IPS-18a (cell line): ENCODE results near the gene OR2T12.
"Not testable (repeated sequence)": the region's sequence is repeated elsewhere in the genome, so short reads cannot be mapped to it uniquely, and the experiment has no call there.

Experiments used
- H3K27ac ChIP-seq: one replicate; pipeline ENCODE4 v1.5.1; 2013; ENCODE audit warnings: low read length
- H3K27me3 ChIP-seq: one replicate; pipeline ENCODE4 v1.6.1; 2013; ENCODE audit warnings: mild to moderate bottlenecking, low read length; ENCODE audit not compliant: control insufficient read depth, insufficient read depth
- H3K36me3 ChIP-seq: one replicate; pipeline ENCODE4 v1.6.1; 2013; ENCODE audit warnings: low read depth, low read length; ENCODE audit not compliant: control insufficient read depth
- H3K4me1 ChIP-seq: one replicate; pipeline ENCODE4 v1.6.1; 2013; ENCODE audit warnings: low read depth, low read length; ENCODE audit not compliant: control insufficient read depth
- H3K4me3 ChIP-seq: one replicate; pipeline ENCODE4 v1.5.1; 2013; ENCODE audit warnings: low read length
- H3K9ac ChIP-seq: one replicate; pipeline ENCODE4 v1.6.1; 2013; ENCODE audit warnings: mild to moderate bottlenecking, low read length, moderate library complexity
- H3K9me3 ChIP-seq: one replicate; pipeline ENCODE4 v1.6.1; 2013; ENCODE audit warnings: low read depth, low read length; ENCODE audit not compliant: control insufficient read depth

The OR2T12 gene, protein sequence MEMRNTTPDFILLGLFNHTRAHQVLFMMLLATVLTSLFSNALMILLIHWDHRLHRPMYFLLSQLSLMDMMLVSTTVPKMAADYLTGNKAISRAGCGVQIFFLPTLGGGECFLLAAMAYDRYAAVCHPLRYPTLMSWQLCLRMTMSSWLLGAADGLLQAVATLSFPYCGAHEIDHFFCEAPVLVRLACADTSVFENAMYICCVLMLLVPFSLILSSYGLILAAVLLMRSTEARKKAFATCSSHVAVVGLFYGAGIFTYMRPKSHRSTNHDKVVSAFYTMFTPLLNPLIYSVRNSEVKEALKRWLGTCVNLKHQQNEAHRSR

DNA sequence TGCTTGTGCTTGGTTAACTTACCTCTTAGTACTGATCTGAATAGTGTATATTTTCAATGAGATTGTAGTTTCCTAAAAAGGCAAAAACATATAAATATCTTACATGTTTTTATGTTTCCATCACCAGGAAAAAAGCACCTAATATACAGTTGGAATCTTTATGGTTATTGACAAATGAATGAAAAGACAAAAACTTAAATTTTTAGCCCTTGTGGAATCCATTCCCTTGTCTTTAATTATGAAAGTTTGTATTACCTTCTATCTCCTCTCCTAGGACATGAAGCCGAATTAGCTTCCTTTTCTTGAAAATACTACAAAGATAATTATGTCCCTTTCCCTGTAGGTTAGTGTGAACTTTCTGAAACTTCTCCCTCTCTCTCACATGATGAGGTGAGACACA lies at the start of gene OR2T12:
OR2T12 (minus strand) TSS at position 101 of the 400 bp plus-strand sequence. CDS start 7,846 bp downstream, outside the sequence.
- Histone ChIP-seq H3K4me1 (no peaks in the 10 kb centered on the region), H3K27ac (no peak within 1 kb of the TSS), H3K27me3 (no peaks in the 10 kb centered on the region), H3K9me3 (peaks cover 28% of the 10 kb centered on the region), H3K36me3 (no peaks in the 10 kb centered on the region), H3K9ac (no peak within 1 kb of the TSS), H3K4me3 (no peak within 1 kb of the TSS)

DNA sequence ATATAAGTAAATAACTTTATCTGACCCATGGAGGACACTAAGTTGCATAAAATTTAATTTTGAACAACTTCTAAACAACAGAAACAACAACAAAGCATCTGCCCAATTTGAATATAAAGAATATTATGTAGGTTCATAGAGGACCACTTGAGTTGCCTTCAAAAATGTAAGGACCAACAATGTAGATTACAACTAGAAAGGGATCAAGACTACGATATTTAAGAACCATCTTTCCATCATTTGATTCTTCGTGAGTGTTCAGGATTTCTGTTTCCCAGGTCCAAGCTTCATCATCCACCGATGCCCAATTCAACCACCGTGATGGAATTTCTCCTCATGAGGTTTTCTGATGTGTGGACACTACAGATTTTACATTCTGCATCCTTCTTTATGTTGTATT lies 45.3 kb upstream of the OR2T12 start, which contains the start of gene OR14C36:
OR14C36 (plus strand) TSS at position 301 of the 400 bp plus-strand sequence; CDS start at position 301, 0 bp downstream.
- Histone ChIP-seq H3K4me1 (no peaks in the 10 kb centered on the region), H3K9me3 (peaks cover 62% of the 10 kb centered on the region), H3K9ac (no peak within 1 kb of the TSS), H3K27me3 (no peaks in the 10 kb centered on the region), H3K27ac (no peak within 1 kb of the TSS), H3K4me3 (no peak within 1 kb of the TSS), H3K36me3 (no peaks in the 10 kb centered on the region)

DNA sequence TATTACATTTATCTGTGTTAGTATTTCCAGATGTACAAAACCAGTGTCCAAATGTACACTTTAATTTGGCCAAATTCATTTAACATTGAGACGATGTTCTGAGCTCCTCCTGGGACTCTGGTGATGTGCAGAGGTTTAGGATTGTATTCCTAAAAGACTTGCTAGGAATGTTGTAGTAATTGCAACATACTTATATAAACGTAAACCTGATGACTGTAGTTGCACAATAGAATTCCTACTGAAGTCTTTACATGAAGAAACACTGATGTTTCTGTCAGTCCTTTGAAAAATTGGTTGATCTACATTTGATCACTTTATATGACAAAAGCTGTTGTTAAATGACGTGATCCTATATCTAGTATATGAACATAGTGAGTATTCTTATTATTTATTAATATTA lies 40.2 kb upstream of the OR2T12 start:
- no peak overlapping the region for H3K27ac ChIP-seq
- H3K27me3 ChIP-seq: no peaks in the 10 kb centered on the region
- H3K4me1 ChIP-seq: no peaks in the 10 kb centered on the region
- H3K36me3 ChIP-seq: no peaks in the 10 kb centered on the region
- peaks cover 51% of the 10 kb centered on the region for H3K9me3 ChIP-seq
- no peak overlapping the region for H3K9ac ChIP-seq
- no peak overlapping the region for H3K4me3 ChIP-seq

DNA sequence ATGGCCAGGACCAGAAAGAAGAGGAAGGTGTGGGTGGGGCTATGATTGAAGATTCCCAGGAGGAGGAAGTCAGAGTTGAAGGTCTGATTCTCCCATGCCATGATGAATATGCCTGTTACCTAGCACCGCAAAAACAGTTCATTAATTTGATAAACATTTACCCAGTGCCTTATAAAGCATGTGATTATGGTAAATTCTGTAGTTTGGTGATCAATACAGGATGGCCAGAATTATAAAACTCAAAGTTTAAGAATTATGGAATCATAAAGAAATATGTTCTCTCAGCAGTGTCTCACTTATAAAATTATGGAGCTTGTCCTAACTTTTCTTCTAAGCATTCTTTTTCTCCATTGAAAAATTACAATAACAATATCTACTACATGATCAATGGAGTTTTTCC lies 21.2 kb upstream of the OR2T12 start, which contains the start of gene OR2M7:
OR2M7 (minus strand) TSS at position 101 of the 400 bp plus-strand sequence; CDS start at position 101, 0 bp downstream.
- H3K9ac ChIP-seq: no peak within 1 kb of the TSS
- H3K36me3 ChIP-seq: no peaks in the 10 kb centered on the region
- H3K27ac ChIP-seq: no peak within 1 kb of the TSS
- H3K27me3 ChIP-seq: no peaks in the 10 kb centered on the region
- H3K9me3 ChIP-seq: peaks cover 57% of the 10 kb centered on the region
- no peak within 1 kb of the TSS for H3K4me3 ChIP-seq
- H3K4me1 ChIP-seq: no peaks in the 10 kb centered on the region

DNA sequence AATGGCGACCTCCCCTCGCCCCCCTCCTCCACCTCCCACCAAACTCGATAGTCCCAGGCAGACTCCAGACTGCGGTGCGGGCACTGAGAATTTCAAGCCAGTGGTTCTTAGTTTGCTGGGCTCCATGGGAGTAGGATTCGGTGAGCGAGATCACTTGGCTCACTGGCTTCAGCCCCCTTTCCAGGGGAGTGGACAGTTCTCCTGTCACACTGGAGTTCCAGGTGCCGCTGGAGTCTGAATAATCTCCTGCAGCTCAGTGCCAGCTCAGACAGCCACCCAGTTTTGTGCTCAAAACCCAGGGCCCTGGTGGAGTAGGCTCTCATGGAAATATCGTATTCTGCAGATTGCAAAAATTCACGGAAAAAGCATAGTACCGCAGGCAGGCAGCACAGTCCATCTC lies 13.6 kb upstream of the OR2T12 start:
- H3K36me3 ChIP-seq: no peaks in the 10 kb centered on the region
- no peak overlapping the region for H3K4me3 ChIP-seq
- no peaks in the 10 kb centered on the region for H3K27me3 ChIP-seq
- H3K9ac ChIP-seq: no peak overlapping the region
- no peaks in the 10 kb centered on the region for H3K4me1 ChIP-seq
- peaks cover 71% of the 10 kb centered on the region for H3K9me3 ChIP-seq
- H3K27ac ChIP-seq: no peak overlapping the region

DNA sequence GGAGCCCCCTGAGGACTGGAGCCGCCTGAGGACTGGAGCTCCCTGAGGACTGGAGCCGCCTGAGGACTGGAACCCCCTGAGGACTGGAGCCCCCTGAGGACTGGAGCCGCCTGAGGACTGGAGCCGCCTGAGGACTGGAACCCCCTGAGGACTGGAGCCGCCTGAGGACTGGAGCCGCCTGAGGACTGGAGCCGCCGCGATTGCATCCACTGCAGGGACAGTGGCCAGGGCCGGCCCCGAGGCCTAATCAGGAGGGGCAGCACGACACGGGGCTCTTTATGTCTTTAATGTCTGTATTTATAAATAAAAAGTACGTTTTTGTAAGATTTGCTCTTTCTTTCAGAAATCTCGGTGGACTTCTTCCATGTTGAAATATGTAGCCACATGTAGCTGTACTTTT lies 3.5 kb upstream of the OR2T12 start:
- H3K9me3 ChIP-seq: peaks cover 47% of the 10 kb centered on the region
- H3K27ac ChIP-seq, H3K4me3 ChIP-seq, H3K4me1 ChIP-seq, H3K36me3 ChIP-seq, H3K9ac ChIP-seq, H3K27me3 ChIP-seq: not testable (repeated sequence)

DNA sequence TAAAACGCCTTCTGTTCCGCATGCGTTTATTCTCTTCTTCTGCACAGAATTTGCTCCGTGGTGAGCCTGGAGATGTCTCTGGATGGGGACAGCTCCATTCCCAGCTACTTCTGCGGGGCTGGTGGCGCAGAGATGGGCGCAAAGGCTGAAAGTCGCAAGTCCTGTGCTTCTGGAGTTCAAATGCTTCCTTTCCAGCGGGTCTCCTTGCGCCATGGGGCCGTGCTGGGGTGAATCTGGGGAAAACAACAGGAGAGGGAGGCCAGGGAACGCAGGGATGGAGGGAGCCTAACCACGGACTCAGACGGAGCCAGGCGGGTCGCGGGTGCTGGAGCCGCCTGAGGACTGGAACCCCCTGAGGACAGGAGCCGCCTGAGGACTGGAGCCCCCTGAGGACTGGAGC lies 2.9 kb upstream of the OR2T12 start:
- Histone ChIP-seq H3K36me3 (no peaks in the 10 kb centered on the region), H3K4me1 (no peaks in the 10 kb centered on the region), H3K9me3 (peaks cover 46% of the 10 kb centered on the region), H3K4me3 (no peak overlapping the region), H3K27ac (no peak overlapping the region), H3K27me3 (no peaks in the 10 kb centered on the region), H3K9ac (no peak overlapping the region)

DNA sequence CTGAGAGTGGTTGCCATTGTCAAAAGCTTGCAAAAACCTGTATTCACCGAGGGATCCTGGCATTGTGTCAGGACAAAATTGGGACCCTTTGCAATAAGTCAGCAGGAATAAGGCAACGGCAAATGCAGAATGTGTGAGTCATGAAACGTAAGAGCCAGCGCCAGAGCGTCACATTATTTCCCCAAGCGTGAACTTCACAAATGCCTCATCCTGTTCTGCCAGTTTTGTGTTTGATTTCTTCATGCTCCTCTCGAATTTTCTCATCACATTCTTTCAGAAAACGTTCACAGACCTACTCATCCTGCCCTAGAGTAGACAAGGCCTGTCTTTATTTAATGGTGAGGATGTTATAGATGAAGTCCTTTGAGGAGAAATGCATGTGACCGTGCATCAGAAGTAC lies 2.4 kb upstream of the OR2T12 start:
- H3K4me3 ChIP-seq, H3K27me3 ChIP-seq: not testable (repeated sequence)
- H3K9me3 ChIP-seq: peaks cover 42% of the 10 kb centered on the region

DNA sequence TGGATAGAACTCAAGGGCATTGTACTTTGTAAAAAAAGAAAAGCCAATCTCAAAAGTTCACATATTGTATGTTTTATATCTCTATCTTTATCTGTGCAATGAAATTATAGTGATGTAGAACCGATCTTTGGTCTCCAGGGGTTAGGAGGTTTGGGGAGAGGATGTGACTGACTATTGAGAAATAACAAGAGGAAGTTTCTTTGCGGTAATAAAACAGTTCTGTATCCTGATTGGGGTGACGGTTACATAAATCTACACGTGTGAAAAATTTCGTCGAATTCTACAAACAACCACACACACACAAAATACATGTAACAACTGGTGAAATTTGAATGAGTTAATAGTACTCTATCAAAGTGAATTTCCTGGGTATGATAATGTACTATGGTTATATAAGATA lies 14.8 kb downstream of the OR2T12 start:
- Histone ChIP-seq H3K9me3 (peaks cover 52% of the 10 kb centered on the region), H3K4me1 (no peaks in the 10 kb centered on the region), H3K27me3 (no peaks in the 10 kb centered on the region), H3K36me3 (no peaks in the 10 kb centered on the region), H3K27ac (no peak overlapping the region), H3K4me3 (no peak overlapping the region), H3K9ac (no peak overlapping the region)

More for the DNA sequence above, 2.4 kb upstream of the OR2T12 start:
- H3K9ac ChIP-seq, H3K4me1 ChIP-seq, H3K27ac ChIP-seq, H3K36me3 ChIP-seq: not testable (repeated sequence)

DNA sequence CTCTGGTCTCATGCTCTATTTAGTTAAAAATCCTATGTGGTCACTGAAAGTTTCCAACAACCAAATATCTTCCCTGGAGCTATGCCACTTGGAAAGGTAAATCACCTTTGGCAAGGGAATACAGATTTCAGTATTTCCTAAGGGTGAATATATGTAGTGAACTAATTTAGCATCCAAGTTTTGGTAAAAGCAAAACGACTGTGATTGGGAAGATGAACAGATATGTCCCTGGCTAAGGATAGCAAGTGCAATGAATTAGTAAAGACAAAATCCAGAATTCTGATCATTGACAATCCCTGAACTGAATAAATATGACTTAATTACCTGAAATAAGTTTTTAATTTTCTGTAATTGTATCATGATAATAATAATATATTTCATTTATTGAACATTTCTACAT lies 25.3 kb downstream of the OR2T12 start, which contains the start of gene OR2T33:
OR2T33 (minus strand) TSS at position 101 of the 400 bp plus-strand sequence. CDS start 4,162 bp downstream, outside the sequence.
- Histone ChIP-seq H3K27ac (no peak within 1 kb of the TSS), H3K4me1 (no peaks in the 10 kb centered on the region), H3K27me3 (no peaks in the 10 kb centered on the region), H3K36me3 (no peaks in the 10 kb centered on the region), H3K9me3 (peaks cover 71% of the 10 kb centered on the region), H3K4me3 (no peak within 1 kb of the TSS), H3K9ac (no peak within 1 kb of the TSS)

DNA sequence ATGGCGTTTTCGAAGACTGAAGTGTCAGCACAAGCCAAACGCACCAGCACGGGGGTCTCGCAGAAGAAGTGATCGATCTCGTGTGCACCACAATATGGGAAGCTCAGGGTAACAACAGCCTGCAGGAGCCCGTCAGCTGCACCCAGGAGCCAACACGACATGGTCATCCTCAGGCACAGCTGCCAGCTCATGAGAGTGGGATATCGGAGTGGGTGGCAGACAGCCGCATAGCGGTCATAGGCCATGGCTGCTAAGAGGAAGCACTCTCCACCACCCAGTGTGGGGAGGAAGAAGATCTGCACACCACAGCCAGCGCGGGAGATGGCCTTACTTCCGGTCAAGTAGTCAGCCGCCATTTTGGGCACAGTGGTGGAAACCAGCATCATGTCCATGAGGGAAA lies 30.0 kb downstream of the OR2T12 start:
- H3K27me3 ChIP-seq, H3K36me3 ChIP-seq, H3K4me3 ChIP-seq, H3K27ac ChIP-seq, H3K9ac ChIP-seq, H3K4me1 ChIP-seq: not testable (repeated sequence)
- H3K9me3 ChIP-seq: peaks cover 48% of the 10 kb centered on the region

DNA sequence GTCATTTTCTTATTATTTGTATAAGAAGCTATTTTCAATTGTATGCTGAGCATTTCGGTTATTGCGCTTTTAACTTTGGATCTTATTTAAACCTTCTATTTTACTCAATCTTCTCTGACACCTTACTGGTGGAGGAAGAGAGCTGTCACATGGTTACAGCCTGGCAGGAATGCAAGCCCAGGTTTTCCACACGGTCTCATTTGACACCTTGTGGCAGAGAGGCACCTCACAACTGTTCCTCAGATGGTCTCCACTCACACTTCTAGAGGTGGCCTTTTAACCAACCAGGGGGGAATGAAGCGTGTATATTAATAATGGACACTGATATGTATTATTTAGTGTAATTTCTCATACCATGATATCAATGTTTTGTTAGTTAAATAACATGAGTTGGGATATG lies 35.0 kb downstream of the OR2T12 start:
- no peak overlapping the region for H3K27ac ChIP-seq
- no peaks in the 10 kb centered on the region for H3K27me3 ChIP-seq
- peaks cover 61% of the 10 kb centered on the region for H3K9me3 ChIP-seq

More for the DNA sequence above, 35.0 kb downstream of the OR2T12 start:
- Histone ChIP-seq H3K9ac (no peak overlapping the region), H3K4me3 (no peak overlapping the region), H3K4me1 (no peaks in the 10 kb centered on the region), H3K36me3 (no peaks in the 10 kb centered on the region)
